H1 (cell line): ENCODE data around the gene MRPL52. TPM values are rescaled to one million over a fixed set of nuclear protein-coding genes. Genes with fewer than 3 reads are reported as not detected.
A peak's percentile ranks its signal among the peaks of the same experiment; 100 is the strongest.

ENCODE experiments used
- CTCF ChIA-PET: fragments of 300-600 bp; sonication (Branson Sonifier 250); formaldehyde crosslinking; loops from one replicate; lab custom pipeline; 2021; ENCODE audit not compliant: partially characterized antibody; lab: Charles Lee
- POLR2A ChIA-PET: fragments of 300-600 bp; sonication (Branson Sonifier 250); formaldehyde crosslinking; loops from one replicate; lab custom pipeline; 2021; ENCODE audit warnings: inconsistent platforms; ENCODE audit not compliant: partially characterized antibody; lab: Charles Lee
- DNase-seq, 2 experiments: peaks; one replicate each; pipeline versions ENCODE4 v3.0.0 to v3.0.0-alpha.2; 2010 to 2022; ENCODE audit warnings: low spot score in 2 of 2, low read depth in 1 of 2, mixed read lengths in 1 of 2
- FAIRE-seq: peaks from 2 replicates; lab custom pipeline; 2011; peaks lifted over from hg19 to GRCh38; lab: Jason Lieb, UNC
- H2AFZ ChIP-seq: 2 replicates; pipeline ENCODE4 v1.8.1; 2012; ENCODE audit warnings: low read length, inconsistent platforms
- H2AK5ac ChIP-seq: 2 replicates; pipeline ENCODE4 v1.6.1; 2013; ENCODE audit warnings: low read depth, low read length
- H2BK120ac ChIP-seq: replicated peaks from 2 replicates; pipeline ENCODE3; 2013; ENCODE audit warnings: low read depth, low read length, inconsistent platforms
- H2BK12ac ChIP-seq: 2 replicates; pipeline ENCODE4 v1.6.1; 2013; ENCODE audit warnings: low read depth, low read length
- H2BK15ac ChIP-seq: 2 replicates; pipeline ENCODE4 v1.6.1; 2013; ENCODE audit warnings: low read length
- H2BK20ac ChIP-seq: 2 replicates; pipeline ENCODE4 v1.6.1; 2013; ENCODE audit warnings: low read length
- H2BK5ac ChIP-seq: 2 replicates; pipeline ENCODE4 v1.6.1; 2013; ENCODE audit warnings: low read depth, low read length
- H3K14ac ChIP-seq: 2 replicates; pipeline ENCODE4 v1.6.1; 2013; ENCODE audit warnings: inconsistent platforms; ENCODE audit not compliant: insufficient read length
- H3K18ac ChIP-seq: 2 replicates; pipeline ENCODE4 v1.6.1; 2013; ENCODE audit warnings: low read length; ENCODE audit errors: extremely low read depth
- H3K23ac ChIP-seq: 2 replicates; pipeline ENCODE4 v1.6.1; 2013; ENCODE audit warnings: inconsistent platforms; ENCODE audit not compliant: insufficient read length
- H3K23me2 ChIP-seq: 2 replicates; pipeline ENCODE4 v1.6.1; 2013; ENCODE audit warnings: low read depth, low read length
- H3K27ac ChIP-seq: 2 replicates; pipeline ENCODE4 v1.6.1; 2011; ENCODE audit warnings: low read depth, low read length, inconsistent platforms
- H3K27me3 ChIP-seq, 4 experiments: replicated peaks in 1 of 4; 1 replicate in 1 of 4; 2 replicates in 3 of 4; pipeline versions ENCODE4 v1.6.1 to v1.8.1; 2011 to 2013; ENCODE audit warnings: low read length in 3 of 4, mild to moderate bottlenecking in 3 of 4, inconsistent platforms in 2 of 4, mixed read lengths in 2 of 4, moderate library complexity in 1 of 4; ENCODE audit not compliant: control insufficient read depth in 3 of 4, insufficient read depth in 3 of 4; ENCODE audit errors: extremely low read depth in 1 of 4
- H3K36me3 ChIP-seq, 4 experiments: 2 replicates each; pipeline versions ENCODE4 v1.6.1 to v1.8.1; 2011 to 2013; ENCODE audit warnings: mild to moderate bottlenecking in 4 of 4, low read length in 3 of 4, moderate library complexity in 2 of 4, control low read depth in 1 of 4, inconsistent platforms in 1 of 4; ENCODE audit not compliant: insufficient read depth in 4 of 4, control insufficient read depth in 2 of 4
- H3K4ac ChIP-seq: replicated peaks from 2 replicates; pipeline ENCODE3; 2013; ENCODE audit warnings: low read length, low read depth, mixed read lengths, inconsistent platforms; ENCODE audit not compliant: insufficient read length
- H3K4me1 ChIP-seq, 4 experiments: replicated peaks in 1 of 4; 1 replicate in 1 of 4; 2 replicates in 3 of 4; pipeline versions ENCODE4 v1.6.1 to v1.8.1; 2011 to 2013; ENCODE audit warnings: low read length in 3 of 4, inconsistent platforms in 2 of 4, mixed read lengths in 1 of 4; ENCODE audit not compliant: insufficient read depth in 4 of 4, control insufficient read depth in 3 of 4
- H3K4me2 ChIP-seq, 2 experiments: 2 replicates each; pipeline versions ENCODE4 v1.6.1 to v1.8.1; 2011 to 2013; ENCODE audit warnings: low read depth in 2 of 2, low read length in 2 of 2, control low read depth in 1 of 2, inconsistent platforms in 1 of 2, mild to moderate bottlenecking in 1 of 2; ENCODE audit not compliant: insufficient read depth in 1 of 2
- H3K4me3 ChIP-seq, 4 experiments: fragments of 200-600, 300-600 bp in 1 of 4; sonication (generic), shearing (Covaris generic), sonication (Bioruptor Twin) in 1 of 4; 2 replicates each; pipeline versions ENCODE4 v1.5.1 to v1.8.1; 2011 to 2016; ENCODE audit warnings: low read length in 4 of 4, low read depth in 3 of 4, control low read depth in 2 of 4, inconsistent platforms in 2 of 4, mild to moderate bottlenecking in 2 of 4, mixed read lengths in 1 of 4, moderate library complexity in 1 of 4; ENCODE audit not compliant: insufficient read depth in 2 of 4; ENCODE audit errors: extremely low read depth in 1 of 4
- H3K56ac ChIP-seq: replicated peaks from 2 replicates; pipeline ENCODE3; 2013; ENCODE audit warnings: low read depth, mild to moderate bottlenecking, mixed read lengths, low read length, inconsistent platforms; ENCODE audit not compliant: insufficient read length
- H3K79me1 ChIP-seq: 2 replicates; pipeline ENCODE4 v1.6.1; 2013; ENCODE audit warnings: low read depth, low read length, control low read depth
- H3K79me2 ChIP-seq, 2 experiments: 2 replicates each; pipeline versions ENCODE4 v1.6.1 to v1.8.1; 2012 to 2013; ENCODE audit warnings: low read length in 2 of 2, mild to moderate bottlenecking in 2 of 2, inconsistent platforms in 1 of 2; ENCODE audit not compliant: insufficient read depth in 2 of 2, control insufficient read depth in 1 of 2
- H3K9ac ChIP-seq, 4 experiments: replicated peaks in 1 of 4; 1 replicate in 1 of 4; 2 replicates in 3 of 4; pipeline versions ENCODE4 v1.6.1 to v1.8.1; 2011 to 2013; ENCODE audit warnings: low read depth in 3 of 4, low read length in 3 of 4, control low read depth in 2 of 4, mild to moderate bottlenecking in 2 of 4, moderate library complexity in 2 of 4, inconsistent platforms in 1 of 4; ENCODE audit errors: extremely low read depth in 1 of 4
- H3K9me3 ChIP-seq, 2 experiments: 2 replicates each; pipeline versions ENCODE4 v1.6.1 to v1.8.1; 2012 to 2013; ENCODE audit warnings: mild to moderate bottlenecking in 2 of 2, moderate library complexity in 2 of 2, control low read depth in 1 of 2, inconsistent platforms in 1 of 2, low read depth in 1 of 2, low read length in 1 of 2, mixed read lengths in 1 of 2; ENCODE audit not compliant: insufficient read depth in 2 of 2
- H4K20me1 ChIP-seq, 2 experiments: replicated peaks in 1 of 2; 2 replicates each; pipeline versions ENCODE3 to v1.8.1; 2011 to 2013; ENCODE audit warnings: inconsistent platforms in 2 of 2, low read length in 2 of 2, mild to moderate bottlenecking in 1 of 2; ENCODE audit not compliant: insufficient read depth in 2 of 2, control insufficient read depth in 1 of 2
- H4K5ac ChIP-seq: 2 replicates; pipeline ENCODE4 v1.6.1; 2013; ENCODE audit warnings: low read length, low read depth, mixed read lengths, inconsistent platforms; ENCODE audit not compliant: insufficient read length
- H4K8ac ChIP-seq: 2 replicates; pipeline ENCODE4 v1.8.0; 2013; ENCODE audit warnings: mild to moderate bottlenecking, moderate library complexity, low read length, inconsistent platforms; ENCODE audit not compliant: insufficient read depth; ENCODE audit errors: extremely low read depth
- H4K91ac ChIP-seq: replicated peaks from 2 replicates; pipeline ENCODE3; 2013; ENCODE audit warnings: low read length, mixed read lengths, inconsistent platforms; ENCODE audit not compliant: insufficient read length
- ASH2L ChIP-seq: fragments of 200-600, 300-600 bp; sonication (generic); IDR thresholded peaks from one replicate; pipeline ENCODE4 v1.7.1; 2017; ENCODE audit warnings: low read length
- CREB1 ChIP-seq: IDR thresholded peaks from 2 replicates; pipeline ENCODE4 v1.6.1; 2012; ENCODE audit warnings: inconsistent platforms
- RBBP5 ChIP-seq: IDR thresholded peaks from 2 replicates; pipeline ENCODE4 v1.7.1; 2012; ENCODE audit warnings: low read depth, mild to moderate bottlenecking, inconsistent platforms, low read length, moderate library complexity, borderline replicate concordance
- TAF1 ChIP-seq: IDR thresholded peaks from 2 replicates; pipeline ENCODE4 v1.6.1; 2011; ENCODE audit warnings: mild to moderate bottlenecking, low read depth, low read length
- WGBS, 2 experiments: shearing (Covaris generic) in 1 of 2; methylation state at CpG; one replicate each; pipeline versions ENCODE4 v1.1.6 to v1.1.7; 2013 to 2015; ENCODE audit warnings: low lambda C conversion rate in 2 of 2, mixed read lengths in 2 of 2, inconsistent platforms in 1 of 2, low coverage in 1 of 2, missing lambda C conversion rate in 1 of 2; ENCODE audit not compliant: insufficient replicate concordance in 2 of 2, insufficient coverage in 1 of 2, insufficient read length in 1 of 2; ENCODE audit errors: extremely low coverage in 1 of 2, missing lambda C conversion rate in 1 of 2; 5-methylcytosine and 5-hydroxymethylcytosine counted together
- polyA plus RNA-seq, 7 experiments: library from polyadenylated mRNA; depleted of rRNA in 3 of 7; stranded (reverse) in 5 of 7; unstranded in 2 of 7; fragments of >200 nt in 5 of 7; fragments of 200-250 nt in 2 of 7; gene quantifications; 1 replicate in 5 of 7; 2 replicates in 1 of 7; 4 replicates in 1 of 7; pipeline versions ENCODE4 v1.2.1 to v1.2.3, GENCODE V29; 2011 to 2013; ENCODE audit warnings: missing spikeins in 2 of 7, mixed read lengths in 2 of 7
- total RNA-seq: library from RNA; stranded (reverse); fragmentation: NEBNext Ultra II Directional; extraction: Animal tissue kit (Norgen Biotek cat#: 25700); gene quantifications from 2 replicates; pipeline ENCODE4 v1.2.1, GENCODE V29; 2021
- TF ChIP-seq, protein P1 (sequence below): IDR thresholded peaks from 2 replicates; pipeline ENCODE4 v1.6.1; 2012; ENCODE audit warnings: inconsistent platforms

Gene MRPL52
- total and polyA plus RNA-seq, 2 of the 8 experiments (the other 6 are each of a cell fraction or from before 2014, with no cell fraction given), result 70.5 to 176 TPM

DNA sequence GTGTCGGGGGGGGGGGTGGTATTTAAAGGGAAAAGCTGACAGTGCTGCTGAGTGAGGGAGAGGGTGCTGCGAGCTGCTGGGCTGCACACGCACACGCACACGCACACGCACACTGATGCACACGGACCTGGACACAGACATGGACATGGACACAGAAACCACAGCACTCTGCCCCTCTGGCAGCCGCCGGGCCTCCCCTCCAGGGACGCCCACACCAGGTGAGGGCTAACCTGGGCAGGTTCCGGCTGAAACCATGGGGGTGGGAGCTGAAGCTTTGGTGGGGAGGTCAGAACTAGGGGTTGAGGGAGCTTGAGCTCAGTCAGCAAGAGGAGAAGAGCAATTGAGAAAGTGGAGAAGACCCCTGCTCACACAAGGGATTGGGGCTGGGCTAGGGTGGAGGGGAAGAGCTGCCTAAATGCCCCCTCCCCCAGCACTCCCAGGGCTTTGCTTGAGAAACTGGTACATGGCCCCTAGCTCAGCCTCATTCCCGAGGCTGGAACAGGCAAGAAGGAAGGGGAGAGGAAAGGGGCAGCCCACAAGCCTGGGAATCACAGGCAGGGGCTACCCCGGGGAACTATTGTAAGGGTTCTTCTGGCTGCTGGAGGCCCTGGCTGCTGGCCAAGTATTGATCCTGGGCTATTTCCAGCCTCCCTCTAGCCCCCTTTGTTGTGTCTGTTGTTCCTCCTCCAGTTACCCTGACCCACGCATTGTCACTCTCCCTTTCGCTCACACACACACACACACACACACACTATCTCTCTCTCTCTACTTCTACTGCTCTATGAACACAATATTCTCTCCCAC is 53.7 kb downstream of the MRPL52 start, which contains the start of gene REM2:
TSS of gene REM2 (plus strand) at position 50 of the 804 bp plus-strand sequence. CDS start at position 116, 66 bp downstream.
- Histone ChIP-seq H2BK5ac (peak within 1 kb of the TSS; percentile 66; the same call in 1 of the 2 replicates), H2BK20ac (0 out of 2 replicates have a peak within 1 kb of the TSS, but pooled peaks have one; percentile 48), H3K56ac (no peak within 1 kb of the TSS), H2AK5ac (peak within 1 kb of the TSS; percentile 59), H4K5ac (peak within 1 kb of the TSS; percentile 18), H2BK15ac (peak within 1 kb of the TSS; percentile 61), H2AFZ (peak within 1 kb of the TSS; percentile 51; the same call in 1 of the 2 replicates), H3K27ac (no peak within 1 kb of the TSS), H3K79me2 (no peaks in the 10 kb centered on the region), H3K4me2 (peak within 1 kb of the TSS; percentile 75), H2BK12ac (peak within 1 kb of the TSS; percentile 99), H3K14ac (no peak within 1 kb of the TSS), H4K8ac (peak within 1 kb of the TSS; percentile 72; the same call in 1 of the 2 replicates), H3K4me3 (peak within 1 kb of the TSS; percentile 14 to 55 (median 22); a peak in 7 of 8 replicates), H3K27me3 (peaks cover 0 to 17% (median 11%) of the 10 kb centered on the region in 4 experiments; a peak in 6 of 7 replicates), H3K18ac (peak within 1 kb of the TSS; percentile 78), H2BK120ac (no peak within 1 kb of the TSS), H3K79me1 (peaks cover 3% of the 10 kb centered on the region; the same call in 1 of the 2 replicates), H3K23me2 (peaks cover 14% of the 10 kb centered on the region), H3K4ac (peak within 1 kb of the TSS; percentile 33), H4K91ac (peak within 1 kb of the TSS; percentile 36), H3K9ac (peak within 1 kb of the TSS; percentile 15 to 56 (median 32); a peak in 6 of 7 replicates), H3K9me3 (no peaks in the 10 kb centered on the region), H4K20me1 (no peaks in the 10 kb centered on the region), H3K23ac (no peak within 1 kb of the TSS), H3K4me1 (peaks cover 7 to 21% (median 12%) of the 10 kb centered on the region in 4 experiments), H3K36me3 (no peaks in the 10 kb centered on the region; a peak in 1 of 8 replicates)
- DNase-seq, result peak in 1 of 2 experiments; percentile 54
- no peak for TF ChIP-seq CREB1
- 0 out of 2 replicates have a peak, but pooled peaks have one; percentile 14 for TF ChIP-seq TAF1
- peak; percentile 48; the same call in 1 of the 2 replicates for TF ChIP-seq RBBP5
- TF ChIP-seq, protein P1, sequence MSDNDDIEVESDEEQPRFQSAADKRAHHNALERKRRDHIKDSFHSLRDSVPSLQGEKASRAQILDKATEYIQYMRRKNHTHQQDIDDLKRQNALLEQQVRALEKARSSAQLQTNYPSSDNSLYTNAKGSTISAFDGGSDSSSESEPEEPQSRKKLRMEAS, result 0 out of 2 replicates have a peak, but pooled peaks have one; percentile 9
- peak; percentile 45 for TF ChIP-seq ASH2L
- CTCF ChIA-PET, result interaction anchor here (0.6 to 56.0 kb wide), 11 partner anchors 9 to 417 kb away, joined by 3 to 1562 read pairs (median 9); partner anchors contain the start of genes LRP10, MMP14, MRPL52 and SLC7A7
- FAIRE-seq, result no peak
- POLR2A ChIA-PET, result interaction anchor here (0.6 to 7.2 kb wide), 12 partner anchors 10 to 109 kb away, joined by 3 to 54 read pairs (median 6); partner anchors contain the start of genes LRP10, PRMT5 and RBM23
- 31% methylated on average over 13 of the region's 15 CpGs; no CpG with 5 or more reads in 1 of the 2 experiments for WGBS, 2 experiments
